Thyroid gland (tissue), 4 donors: ENCODE data around the gene GLI3.

Experiments
- POLR2A ChIP-seq, 2 donors: fragments of 450-650 bp; IDR thresholded peaks; one replicate each; pipeline ENCODE4 v1.6.1; 2017; ENCODE audit warnings: antibody characterized with exemption in 2 of 2, mild to moderate bottlenecking in 2 of 2, moderate library complexity in 1 of 2
- TF ChIP-seq, protein P1 (sequence below), 6 experiments: fragments of 200-600 bp in 3 of 6; fragments of 450-650 bp in 3 of 6; sonication (generic) in 3 of 6; IDR thresholded peaks; one replicate each; pipeline ENCODE4 v1.5.1; 2016 to 2019; ENCODE audit warnings: antibody characterized with exemption in 6 of 6, mild to moderate bottlenecking in 2 of 6, inconsistent platforms in 1 of 6, moderate library complexity in 1 of 6

- TF ChIP-seq, protein P1, sequence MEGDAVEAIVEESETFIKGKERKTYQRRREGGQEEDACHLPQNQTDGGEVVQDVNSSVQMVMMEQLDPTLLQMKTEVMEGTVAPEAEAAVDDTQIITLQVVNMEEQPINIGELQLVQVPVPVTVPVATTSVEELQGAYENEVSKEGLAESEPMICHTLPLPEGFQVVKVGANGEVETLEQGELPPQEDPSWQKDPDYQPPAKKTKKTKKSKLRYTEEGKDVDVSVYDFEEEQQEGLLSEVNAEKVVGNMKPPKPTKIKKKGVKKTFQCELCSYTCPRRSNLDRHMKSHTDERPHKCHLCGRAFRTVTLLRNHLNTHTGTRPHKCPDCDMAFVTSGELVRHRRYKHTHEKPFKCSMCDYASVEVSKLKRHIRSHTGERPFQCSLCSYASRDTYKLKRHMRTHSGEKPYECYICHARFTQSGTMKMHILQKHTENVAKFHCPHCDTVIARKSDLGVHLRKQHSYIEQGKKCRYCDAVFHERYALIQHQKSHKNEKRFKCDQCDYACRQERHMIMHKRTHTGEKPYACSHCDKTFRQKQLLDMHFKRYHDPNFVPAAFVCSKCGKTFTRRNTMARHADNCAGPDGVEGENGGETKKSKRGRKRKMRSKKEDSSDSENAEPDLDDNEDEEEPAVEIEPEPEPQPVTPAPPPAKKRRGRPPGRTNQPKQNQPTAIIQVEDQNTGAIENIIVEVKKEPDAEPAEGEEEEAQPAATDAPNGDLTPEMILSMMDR (IDR thresholded peaks at IDR 0.05), result no peak
- no peak for TF ChIP-seq POLR2A (IDR thresholded peaks at IDR 0.05)
Measured at GRCh38 chr7:41965951-41966505, 271.0 kb downstream of the GLI3 start.
